HCT116 (cell line): ENCODE results near the gene C22orf39. TPM values are rescaled to one million over a fixed set of nuclear protein-coding genes. Genes with fewer than 3 reads are reported as not detected.

ENCODE experiments used
- ATAC-seq: fragments of 200-7000 bp; cut with Tn5 transposase; 2 replicates; pipeline ENCODE4 v1.9.1; 2020; ENCODE audit warnings: mild to moderate bottlenecking, moderate library complexity
- BruUV-seq: library from RNA; stranded (reverse); fragments of 400-500 nt; replicated peaks from 2 replicates; lab custom pipeline; 2021; lab: Mats Ljungman, UMichigan
- CTCF ChIA-PET: fragments of 300-600 bp; sonication (Branson Sonifier 250); formaldehyde crosslinking; loops from one replicate; lab custom pipeline; 2021; ENCODE audit warnings: antibody characterized with exemption; lab: Charles Lee
- POLR2A ChIA-PET: fragments of 300-600, 350-600 bp; sonication (Branson Sonifier 250); formaldehyde crosslinking; loops from one replicate; lab custom pipeline; 2021; ENCODE audit warnings: antibody characterized with exemption; lab: Charles Lee
- RAD21 ChIA-PET, 2 experiments: fragments of 300-600 bp; sonication (Branson Sonifier 250); formaldehyde crosslinking; loops; one replicate each; lab custom pipeline; 2023; ENCODE audit warnings: low total read pairs in 2 of 2; ENCODE audit not compliant: uncharacterized antibody in 2 of 2, unreplicated experiment in 2 of 2, low non-redundant PET in 1 of 2; lab: Charles Lee
- DNase-seq: peaks from one replicate; pipeline ENCODE4 v3.0.0-alpha.2; 2010; ENCODE audit warnings: low read depth, low spot score
- H2AFZ ChIP-seq: fragments of 200-600 bp; shearing (Covaris generic), sonication (generic); 2 replicates; pipeline ENCODE4 v1.6.1; 2017; ENCODE audit warnings: low read depth, mixed run types, mixed read lengths, antibody characterized with exemption, low read length; ENCODE audit not compliant: poor library complexity, severe bottlenecking
- H3K27ac ChIP-seq: 2 replicates; pipeline ENCODE4 v1.5.1; 2012; ENCODE audit warnings: low read depth, low read length
- H3K27me3 ChIP-seq: fragments of 200-600 bp; sonication (generic); 2 replicates; pipeline ENCODE4 v1.6.1; 2016; ENCODE audit warnings: mixed run types, low read length, mixed read lengths; ENCODE audit not compliant: insufficient read depth
- H3K36me3 ChIP-seq, 2 experiments: fragments of 200-500 bp in 1 of 2; fragments of 200-600 bp in 1 of 2; sonication (Bioruptor generic) in 1 of 2; sonication (generic) in 1 of 2; 2 replicates each; pipeline versions ENCODE4 v1.5.1 to v1.6.1; 2014 to 2016; ENCODE audit warnings: low read length in 2 of 2, inconsistent platforms in 1 of 2, mixed read lengths in 1 of 2, mixed run types in 1 of 2; ENCODE audit not compliant: insufficient read depth in 2 of 2, control insufficient read depth in 1 of 2
- H3K4me1 ChIP-seq, 2 experiments: fragments of 200-600 bp in 1 of 2; sonication (generic) in 1 of 2; 2 replicates each; pipeline versions ENCODE4 v1.5.1 to v1.6.1; 2012 to 2017; ENCODE audit warnings: low read length in 2 of 2, inconsistent platforms in 1 of 2, mild to moderate bottlenecking in 1 of 2, mixed read lengths in 1 of 2, mixed run types in 1 of 2, moderate library complexity in 1 of 2; ENCODE audit not compliant: insufficient read depth in 2 of 2, control insufficient read depth in 1 of 2
- H3K4me2 ChIP-seq: fragments of 200-600 bp; sonication (generic); 2 replicates; pipeline ENCODE4 v1.6.1; 2017; ENCODE audit warnings: mixed run types, low read length, mixed read lengths
- H3K4me3 ChIP-seq, 2 experiments: fragments of 200-600 bp in 1 of 2; sonication (generic) in 1 of 2; replicated peaks in 1 of 2; 2 replicates each; pipeline ENCODE4 v1.5.1; 2011 to 2016; ENCODE audit warnings: low read length in 2 of 2, control low read depth in 1 of 2, low read depth in 1 of 2, mild to moderate bottlenecking in 1 of 2, mixed read lengths in 1 of 2, mixed run types in 1 of 2
- H3K79me2 ChIP-seq: fragments of 200-600 bp; sonication (generic); 2 replicates; pipeline ENCODE4 v1.6.1; 2017; ENCODE audit warnings: mild to moderate bottlenecking, mixed run types, low read length, moderate library complexity, mixed read lengths; ENCODE audit not compliant: insufficient read depth
- H3K9ac ChIP-seq: fragments of 200-600 bp; sonication (generic); 2 replicates; pipeline ENCODE4 v1.6.1; 2016; ENCODE audit warnings: low read length, mixed read lengths
- H3K9me2 ChIP-seq: fragments of 200-600 bp; sonication (generic), shearing (Covaris generic); 2 replicates; pipeline ENCODE4 v1.6.1; 2017; ENCODE audit warnings: mixed run types, mild to moderate bottlenecking, moderate library complexity; ENCODE audit not compliant: insufficient read depth
- H3K9me3 ChIP-seq, 2 experiments: fragments of 200-500 bp in 1 of 2; fragments of 200-600 bp in 1 of 2; sonication (Bioruptor generic) in 1 of 2; sonication (generic) in 1 of 2; 2 replicates each; pipeline ENCODE4 v1.6.1; 2014 to 2017; ENCODE audit warnings: low read length in 2 of 2, mixed read lengths in 2 of 2, inconsistent platforms in 1 of 2, low read depth in 1 of 2, mild to moderate bottlenecking in 1 of 2, mixed run types in 1 of 2, moderate library complexity in 1 of 2; ENCODE audit not compliant: control insufficient read depth in 1 of 2, insufficient read depth in 1 of 2
- H4K20me1 ChIP-seq: fragments of 200-600 bp; sonication (generic), shearing (Covaris generic); 2 replicates; pipeline ENCODE4 v1.6.1; 2017; ENCODE audit warnings: mixed run types, mild to moderate bottlenecking, moderate library complexity; ENCODE audit not compliant: insufficient read depth
- CBX3 ChIP-seq: IDR thresholded peaks from 2 replicates; pipeline ENCODE4 v1.6.1; 2012; ENCODE audit warnings: low read depth
- EGR1 ChIP-seq: IDR thresholded peaks from 2 replicates; pipeline ENCODE4 v1.6.1; 2012; ENCODE audit warnings: low read depth
- EZH2phosphoT487 ChIP-seq: fragments of 200-600 bp; IDR thresholded peaks from 2 replicates; pipeline ENCODE4 v1.6.1; 2018; ENCODE audit warnings: antibody characterized with exemption, borderline replicate concordance
- JUND ChIP-seq: IDR thresholded peaks from 2 replicates; pipeline ENCODE4 v1.6.1; 2012
- MAX ChIP-seq: IDR thresholded peaks from 2 replicates; pipeline ENCODE4 v1.6.1; 2012
- POLR2A ChIP-seq: IDR thresholded peaks from 2 replicates; pipeline ENCODE4 v1.7.0; 2011; ENCODE audit warnings: borderline replicate concordance; ENCODE audit not compliant: insufficient read depth, insufficient read length; ENCODE audit errors: extremely low read depth
- RAD21 ChIP-seq: IDR thresholded peaks from 2 replicates; pipeline ENCODE4 v1.6.1; 2012; ENCODE audit warnings: low read depth, mild to moderate bottlenecking
- REST ChIP-seq: IDR thresholded peaks from 2 replicates; pipeline ENCODE4 v1.6.1; 2012; ENCODE audit warnings: low read depth
- SIN3A ChIP-seq: IDR thresholded peaks from 2 replicates; pipeline ENCODE4 v1.6.1; 2012; ENCODE audit warnings: low read depth
- SRF ChIP-seq: IDR thresholded peaks from 2 replicates; pipeline ENCODE4 v1.6.1; 2012; ENCODE audit warnings: low read depth
- TCF7L2 ChIP-seq: IDR thresholded peaks from 2 replicates; pipeline ENCODE4 v1.7.0; 2011; ENCODE audit warnings: borderline replicate concordance, inconsistent platforms; ENCODE audit not compliant: insufficient read depth, insufficient read length; ENCODE audit errors: extremely low read depth
- YY1 ChIP-seq: IDR thresholded peaks from 2 replicates; pipeline ENCODE4 v1.6.1; 2011; ENCODE audit warnings: low read length, low read depth, moderate library complexity, mild to moderate bottlenecking; ENCODE audit not compliant: insufficient replicate concordance; ENCODE audit errors: extremely low read depth
- ZNF274 ChIP-seq: fragments of 200-500 bp; sonication (Bioruptor generic); IDR thresholded peaks from 2 replicates; pipeline ENCODE4 v1.6.1; 2014; ENCODE audit warnings: mild to moderate bottlenecking, low read depth, low read length, inconsistent platforms
- intact Hi-C: fragments of 100-400 bp; cut with micrococcal nuclease; formaldehyde crosslinking; loops from 2 replicates; pipeline ENCODE4 v1.10.0; 2022
- total RNA-seq: library from RNA; stranded (reverse); gene quantifications from one replicate; pipeline ENCODE4 v1.2.1, GENCODE V29; 2021; ENCODE audit not compliant: unreplicated experiment

C22orf39 gene
- total RNA-seq, 1 experiment from 2014 or later = 17.7 TPM

- Histone ChIP-seq H3K4me2 (no peak overlapping the region), H3K36me3 (peaks cover 29 to 31% of the 10 kb centered on the region in 2 experiments; a peak in 3 of 4 replicates), H4K20me1 (no peaks in the 10 kb centered on the region), H3K27me3 (no peaks in the 10 kb centered on the region), H3K9me2 (no peaks in the 10 kb centered on the region), H3K9ac (no peak overlapping the region), H2AFZ (no peak overlapping the region), H3K9me3 (no peaks in the 10 kb centered on the region), H3K27ac (no peak overlapping the region), H3K4me1 (peaks cover 15 to 16% of the 10 kb centered on the region in 2 experiments), H3K4me3 (no peak overlapping the region), H3K79me2 (peaks cover 31% of the 10 kb centered on the region)
- no peak for DNase-seq
- ATAC-seq = no peak
- ChIA-PET POLR2A (no interaction called here), CTCF (no interaction called here), RAD21 (no interaction called here)
- no peak for TF ChIP-seq TCF7L2
- no peak for TF ChIP-seq REST
- no TSS peak for BruUV-seq
- intact Hi-C loops = no loop called here
These were observed 1.9 kb upstream of the C22orf39 start for GRCh38 chr22:19449422-19449767.

GRCh38 chr22:19448739-19449421 is 1.4 kb upstream of the C22orf39 start:
- Histone ChIP-seq H3K4me1 (peaks cover 15 to 16% of the 10 kb centered on the region in 2 experiments), H3K9me3 (no peaks in the 10 kb centered on the region), H3K36me3 (peaks cover 28 to 29% of the 10 kb centered on the region in 2 experiments; a peak in 3 of 4 replicates), H3K79me2 (peaks cover 36% of the 10 kb centered on the region), H3K4me3 (no peak overlapping the region), H2AFZ (no peak overlapping the region), H4K20me1 (no peaks in the 10 kb centered on the region), H3K9ac (no peak overlapping the region), H3K4me2 (no peak overlapping the region), H3K27me3 (no peaks in the 10 kb centered on the region), H3K27ac (no peak overlapping the region), H3K9me2 (no peaks in the 10 kb centered on the region)
- ChIA-PET RAD21 (no interaction called here), POLR2A (no interaction called here), CTCF (no interaction called here)
- no TSS peak for BruUV-seq
- intact Hi-C loops = no loop called here
- DNase-seq (no peak), ATAC-seq (no peak)
- TF ChIP-seq EGR1 (no peak), ZNF274 (no peak), CBX3 (no peak), REST (no peak), SIN3A (no peak), YY1 (no peak), MAX (no peak), SRF (no peak), POLR2A (no peak), RAD21 (no peak), EZH2phosphoT487 (no peak), JUND (no peak)
